HL-60 (cell line): ENCODE results near the gene PTPRT.

Source experiments
- DNase-seq, 2 experiments: peaks; one replicate each; pipeline ENCODE4 v3.0.0-alpha.2; 2010 to 2020; ENCODE audit warnings: low read depth in 1 of 2, low spot score in 1 of 2
- H3K27ac ChIP-seq: fragments of 250-450 bp; sonication (Bioruptor Pico); replicated peaks from 2 replicates; pipeline ENCODE4 v1.5.1; 2020; ENCODE audit warnings: mild to moderate bottlenecking, moderate library complexity
- H3K27me3 ChIP-seq: fragments of 250-450 bp; sonication (Bioruptor Pico); 2 replicates; pipeline ENCODE4 v1.5.1; 2021; ENCODE audit warnings: mild to moderate bottlenecking, moderate library complexity; ENCODE audit not compliant: insufficient read depth, poor library complexity, severe bottlenecking
- H3K4me3 ChIP-seq: replicated peaks from 2 replicates; pipeline ENCODE4 v1.5.1; 2011; ENCODE audit warnings: mild to moderate bottlenecking, control low read depth, low read length; ENCODE audit not compliant: insufficient read depth
- GABPA ChIP-seq: IDR thresholded peaks from 2 replicates; pipeline ENCODE4 v1.6.1; 2012; ENCODE audit warnings: low read depth
- POLR2AphosphoS5 ChIP-seq: IDR thresholded peaks from 2 replicates; pipeline ENCODE4 v1.6.1; 2012; ENCODE audit warnings: low read depth
- SPI1 ChIP-seq: IDR thresholded peaks from 2 replicates; pipeline ENCODE4 v1.6.1; 2012; ENCODE audit warnings: low read depth, mild to moderate bottlenecking, borderline replicate concordance
- TF ChIP-seq, protein P1 (sequence below): IDR thresholded peaks from 2 replicates; pipeline ENCODE4 v1.6.1; 2012; ENCODE audit warnings: low read depth; ENCODE audit not compliant: insufficient replicate concordance
- TF ChIP-seq, protein P2 (sequence below): IDR thresholded peaks from one replicate; pipeline ENCODE4 v1.5.1; 2011; ENCODE audit warnings: low read length, control low read depth, inconsistent platforms; ENCODE audit not compliant: insufficient read depth

Gene PTPRT

GRCh38 chr20:42836339-42836738 lies 353.4 kb downstream of the PTPRT start:
- Histone ChIP-seq H3K27ac (no peak overlapping the region), H3K4me3 (no peak overlapping the region), H3K27me3 (no peaks in the 10 kb centered on the region)
- no peak for DNase-seq
- TF ChIP-seq POLR2AphosphoS5 (no peak), GABPA (no peak), SPI1 (no peak)
- TF ChIP-seq, protein P1, sequence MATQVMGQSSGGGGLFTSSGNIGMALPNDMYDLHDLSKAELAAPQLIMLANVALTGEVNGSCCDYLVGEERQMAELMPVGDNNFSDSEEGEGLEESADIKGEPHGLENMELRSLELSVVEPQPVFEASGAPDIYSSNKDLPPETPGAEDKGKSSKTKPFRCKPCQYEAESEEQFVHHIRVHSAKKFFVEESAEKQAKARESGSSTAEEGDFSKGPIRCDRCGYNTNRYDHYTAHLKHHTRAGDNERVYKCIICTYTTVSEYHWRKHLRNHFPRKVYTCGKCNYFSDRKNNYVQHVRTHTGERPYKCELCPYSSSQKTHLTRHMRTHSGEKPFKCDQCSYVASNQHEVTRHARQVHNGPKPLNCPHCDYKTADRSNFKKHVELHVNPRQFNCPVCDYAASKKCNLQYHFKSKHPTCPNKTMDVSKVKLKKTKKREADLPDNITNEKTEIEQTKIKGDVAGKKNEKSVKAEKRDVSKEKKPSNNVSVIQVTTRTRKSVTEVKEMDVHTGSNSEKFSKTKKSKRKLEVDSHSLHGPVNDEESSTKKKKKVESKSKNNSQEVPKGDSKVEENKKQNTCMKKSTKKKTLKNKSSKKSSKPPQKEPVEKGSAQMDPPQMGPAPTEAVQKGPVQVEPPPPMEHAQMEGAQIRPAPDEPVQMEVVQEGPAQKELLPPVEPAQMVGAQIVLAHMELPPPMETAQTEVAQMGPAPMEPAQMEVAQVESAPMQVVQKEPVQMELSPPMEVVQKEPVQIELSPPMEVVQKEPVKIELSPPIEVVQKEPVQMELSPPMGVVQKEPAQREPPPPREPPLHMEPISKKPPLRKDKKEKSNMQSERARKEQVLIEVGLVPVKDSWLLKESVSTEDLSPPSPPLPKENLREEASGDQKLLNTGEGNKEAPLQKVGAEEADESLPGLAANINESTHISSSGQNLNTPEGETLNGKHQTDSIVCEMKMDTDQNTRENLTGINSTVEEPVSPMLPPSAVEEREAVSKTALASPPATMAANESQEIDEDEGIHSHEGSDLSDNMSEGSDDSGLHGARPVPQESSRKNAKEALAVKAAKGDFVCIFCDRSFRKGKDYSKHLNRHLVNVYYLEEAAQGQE = no peak
- TF ChIP-seq, protein P2, sequence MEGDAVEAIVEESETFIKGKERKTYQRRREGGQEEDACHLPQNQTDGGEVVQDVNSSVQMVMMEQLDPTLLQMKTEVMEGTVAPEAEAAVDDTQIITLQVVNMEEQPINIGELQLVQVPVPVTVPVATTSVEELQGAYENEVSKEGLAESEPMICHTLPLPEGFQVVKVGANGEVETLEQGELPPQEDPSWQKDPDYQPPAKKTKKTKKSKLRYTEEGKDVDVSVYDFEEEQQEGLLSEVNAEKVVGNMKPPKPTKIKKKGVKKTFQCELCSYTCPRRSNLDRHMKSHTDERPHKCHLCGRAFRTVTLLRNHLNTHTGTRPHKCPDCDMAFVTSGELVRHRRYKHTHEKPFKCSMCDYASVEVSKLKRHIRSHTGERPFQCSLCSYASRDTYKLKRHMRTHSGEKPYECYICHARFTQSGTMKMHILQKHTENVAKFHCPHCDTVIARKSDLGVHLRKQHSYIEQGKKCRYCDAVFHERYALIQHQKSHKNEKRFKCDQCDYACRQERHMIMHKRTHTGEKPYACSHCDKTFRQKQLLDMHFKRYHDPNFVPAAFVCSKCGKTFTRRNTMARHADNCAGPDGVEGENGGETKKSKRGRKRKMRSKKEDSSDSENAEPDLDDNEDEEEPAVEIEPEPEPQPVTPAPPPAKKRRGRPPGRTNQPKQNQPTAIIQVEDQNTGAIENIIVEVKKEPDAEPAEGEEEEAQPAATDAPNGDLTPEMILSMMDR = no peak

GRCh38 chr20:42807876-42808275 lies 381.8 kb downstream of the PTPRT start:
- TF ChIP-seq, protein P1 = no peak
- TF ChIP-seq POLR2AphosphoS5 (no peak), SPI1 (no peak), GABPA (no peak)
- TF ChIP-seq, protein P2 = no peak
- no peak for DNase-seq
- no peak overlapping the region for H3K4me3 ChIP-seq
- no peaks in the 10 kb centered on the region for H3K27me3 ChIP-seq
- H3K27ac ChIP-seq = no peak overlapping the region

GRCh38 chr20:42795111-42795695 lies 394.5 kb downstream of the PTPRT start:
- no peak overlapping the region for H3K4me3 ChIP-seq
- TF ChIP-seq GABPA (no peak), SPI1 (no peak), POLR2AphosphoS5 (no peak)
- TF ChIP-seq, protein P1 = no peak
- TF ChIP-seq, protein P2 = no peak
- no peaks in the 10 kb centered on the region for H3K27me3 ChIP-seq
- no peak overlapping the region for H3K27ac ChIP-seq
- no peak for DNase-seq
